Ascending aorta (tissue), 2 donors: ENCODE data around the gene RMRP. TPM values are rescaled to one million over a fixed set of nuclear protein-coding genes. Genes with fewer than 3 reads are reported as not detected.

Source experiments
- DNase-seq, 2 donors: peaks; one replicate each; pipeline ENCODE4 v3.0.0-alpha.2; 2019; ENCODE audit warnings: low spot score in 2 of 2
- H3K27ac ChIP-seq, 2 donors: fragments of 200-600 bp; sonication (generic); one replicate each; pipeline ENCODE4 v1.5.1; 2016 to 2017; ENCODE audit warnings: mild to moderate bottlenecking in 1 of 2
- H3K27me3 ChIP-seq: fragments of 200-600 bp; sonication (generic); one replicate; pipeline ENCODE4 v1.5.1; 2017
- H3K36me3 ChIP-seq, 2 donors: fragments of 200-600 bp; sonication (generic); one replicate each; pipeline ENCODE4 v1.5.1; 2016
- H3K4me1 ChIP-seq, 2 donors: fragments of 200-600 bp; sonication (generic); one replicate each; pipeline ENCODE4 v1.5.1; 2016 to 2017; ENCODE audit warnings: mild to moderate bottlenecking in 1 of 2
- H3K4me3 ChIP-seq, 2 donors: fragments of 200-600 bp; sonication (generic); one replicate each; pipeline ENCODE4 v1.5.1; 2016 to 2017; ENCODE audit warnings: mild to moderate bottlenecking in 1 of 2
- H3K9me3 ChIP-seq, 2 donors: fragments of 200-600 bp; sonication (generic); one replicate each; pipeline ENCODE4 v1.5.1; 2016
- CTCF ChIP-seq, 3 experiments: fragments of 200-600 bp in 2 of 3; fragments of 450-650 bp in 1 of 3; sonication (generic) in 2 of 3; IDR thresholded peaks; one replicate each; pipeline ENCODE4 v1.5.1; 2016 to 2019; ENCODE audit warnings: antibody characterized with exemption in 3 of 3, mild to moderate bottlenecking in 1 of 3, moderate library complexity in 1 of 3
- intact Hi-C: fragments of 100-400 bp; cut with DNase I; formaldehyde crosslinking; loops from one replicate; pipeline ENCODE4 v1.15.1; 2023
- total RNA-seq: library from RNA; depleted of rRNA; stranded (reverse); fragments of >200 nt; gene quantifications from one replicate; pipeline ENCODE4 v1.1.0, GENCODE V29; 2016

Gene RMRP
- total RNA-seq, 1 donor from 2014 or later, result 17,070 TPM

- no peaks in the 10 kb centered on the region for H3K27me3 ChIP-seq
- H3K4me3 ChIP-seq, result no peak overlapping the region
- peaks cover 53 to 59% of the 10 kb centered on the region in 2 donors for H3K36me3 ChIP-seq
- H3K27ac ChIP-seq, result peak overlapping the region; percentile 93 to 97
- intact Hi-C loops, result loop anchor here (1.0 to 10.0 kb wide), 3 partner anchors 30 to 202 kb away; partner anchors contain the start of gene RUSC2
- peaks cover 3 to 48% of the 10 kb centered on the region in 2 donors for H3K4me1 ChIP-seq
- peak in 1 of 2 donors; percentile 82 for DNase-seq
- TF ChIP-seq CTCF (IDR thresholded peaks at IDR 0.05), result peak; percentile 79 to 87 (median 87)
- H3K9me3 ChIP-seq, result no peaks in the 10 kb centered on the region
These were observed 38.8 kb upstream of the RMRP start for GRCh38 chr9:35696520-35697215.

GRCh38 chr9:35695943-35696401 lies 38.2 kb upstream of the RMRP start:
- Histone ChIP-seq H3K9me3 (no peaks in the 10 kb centered on the region), H3K4me3 (no peak overlapping the region), H3K4me1 (peaks cover 3 to 48% of the 10 kb centered on the region in 2 donors), H3K27me3 (no peaks in the 10 kb centered on the region), H3K36me3 (peaks cover 46 to 52% of the 10 kb centered on the region in 2 donors), H3K27ac (peak overlapping the region; percentile 93 to 97)
- no peak for DNase-seq
- intact Hi-C loops, result loop anchor here (5.0 to 10.0 kb wide), 2 partner anchors 134 to 201 kb away; partner anchors contain the start of gene RUSC2
- TF ChIP-seq CTCF (IDR thresholded peaks at IDR 0.05), result no peak

GRCh38 chr9:35691757-35692301 lies 34.0 kb upstream of the RMRP start:
- Histone ChIP-seq H3K27me3 (no peaks in the 10 kb centered on the region), H3K4me3 (peak overlapping the region; percentile 83 to 93), H3K36me3 (peaks cover 22 to 38% of the 10 kb centered on the region in 2 donors), H3K4me1 (peaks cover 3 to 36% of the 10 kb centered on the region in 2 donors), H3K27ac (peak overlapping the region; percentile 93 to 97), H3K9me3 (no peaks in the 10 kb centered on the region)
- TF ChIP-seq CTCF (IDR thresholded peaks at IDR 0.05), result no peak
- intact Hi-C loops, result loop anchor here (10.0 kb wide), 1 partner anchor 197 kb away; the partner anchor contains the start of gene RUSC2
- peak in 1 of 2 donors; percentile 85 for DNase-seq

- no peaks in the 10 kb centered on the region for H3K9me3 ChIP-seq
These were observed 33.5 kb upstream of the RMRP start for GRCh38 chr9:35691334-35691650.

More at GRCh38 chr9:35691334-35691650, 33.5 kb upstream of the RMRP start:
- DNase-seq, result no peak
- TF ChIP-seq CTCF (IDR thresholded peaks at IDR 0.05), result no peak
- Histone ChIP-seq H3K27ac (peak overlapping the region; percentile 93 to 97), H3K4me1 (peaks cover 3 to 31% of the 10 kb centered on the region in 2 donors), H3K36me3 (peaks cover 26 to 37% of the 10 kb centered on the region in 2 donors), H3K27me3 (no peaks in the 10 kb centered on the region), H3K4me3 (peak overlapping the region; percentile 83 to 93)
- intact Hi-C loops, result loop anchor here (10.0 kb wide), 1 partner anchor 196 kb away; the partner anchor contains the start of gene RUSC2
